Measurements from ENCODE around the gene CAVIN3. TPM values are rescaled to one million over a fixed set of nuclear protein-coding genes. Genes with fewer than 3 reads are reported as not detected.

Gene CAVIN3
- total RNA-seq, 1 experiment from 2014 or later = 18.6 TPM

GRCh38 chr11:6273188-6273587 lies 47.1 kb downstream of the CAVIN3 start:
- TF ChIP-seq EGR1 (IDR thresholded peaks at IDR 0.05; ENCODE audit: low read depth) = no peak
- no peak for TF ChIP-seq REST (IDR thresholded peaks at IDR 0.05; ENCODE audit: low read depth)
- no peak for TF ChIP-seq ZFX (IDR thresholded peaks at IDR 0.05)
- no peak for TF ChIP-seq JUND (IDR thresholded peaks at IDR 0.05)
- no peak for TF ChIP-seq ZBTB33 (IDR thresholded peaks at IDR 0.05; ENCODE audit: extremely low read depth, insufficient replicate concordance, low read length)
- TF ChIP-seq POLR2A (IDR thresholded peaks at IDR 0.05; ENCODE audit: borderline replicate concordance, extremely low read depth, insufficient read depth, insufficient read length) = no peak
- no peak for TF ChIP-seq FOSL1 (IDR thresholded peaks at IDR 0.05; ENCODE audit: low read depth)
- TF ChIP-seq SIN3A (IDR thresholded peaks at IDR 0.05; ENCODE audit: low read depth) = no peak
- TF ChIP-seq ELF1 (IDR thresholded peaks at IDR 0.05; ENCODE audit: borderline replicate concordance, low read depth) = no peak
- no peak for TF ChIP-seq POLR2AphosphoS5 (IDR thresholded peaks at IDR 0.05; ENCODE audit: low read depth, low read length)
- no peak for TF ChIP-seq SP1 (IDR thresholded peaks at IDR 0.05; ENCODE audit: low read depth)
- TF ChIP-seq CTCF (IDR thresholded peaks at IDR 0.05 in 2 of 3, conservative IDR thresholded peaks at IDR 0.05 in 1 of 3; ENCODE audit: borderline replicate concordance in 1 of 3, insufficient read depth in 1 of 3, low read depth in 2 of 3, low read length in 2 of 3) = no peak
- no peak for TF ChIP-seq ATF3 (IDR thresholded peaks at IDR 0.05)
- TF ChIP-seq YY1 (IDR thresholded peaks at IDR 0.05; ENCODE audit: extremely low read depth, insufficient replicate concordance, low read depth, low read length) = no peak
- no peak for TF ChIP-seq RAD21 (IDR thresholded peaks at IDR 0.05; ENCODE audit: low read depth)
- Histone ChIP-seq H3K79me2 (ENCODE audit: insufficient read depth, low read length) (no peaks in the 10 kb centered on the region), H3K9ac (ENCODE audit: low read length) (no peak overlapping the region), H3K9me2 (ENCODE audit: insufficient read depth) (no peaks in the 10 kb centered on the region), H3K36me3 (ENCODE audit: control insufficient read depth in 1 of 2, insufficient read depth in 2 of 2, low read length in 2 of 2) (no peaks in the 10 kb centered on the region), H4K20me1 (ENCODE audit: insufficient read depth) (no peaks in the 10 kb centered on the region), H3K9me3 (ENCODE audit: control insufficient read depth in 1 of 2, insufficient read depth in 1 of 2, low read depth in 1 of 2, low read length in 2 of 2) (no peaks in the 10 kb centered on the region), H3K4me2 (ENCODE audit: low read length) (no peak overlapping the region), H3K27me3 (ENCODE audit: insufficient read depth, low read length) (peaks cover 4% of the 10 kb centered on the region; the same call in 1 of the 2 replicates), H3K4me1 (ENCODE audit: control insufficient read depth in 1 of 2, insufficient read depth in 2 of 2, low read length in 2 of 2) (no peaks in the 10 kb centered on the region), H3K27ac (ENCODE audit: low read depth, low read length) (no peak overlapping the region), H2AFZ (ENCODE audit: low read depth, low read length, poor library complexity, severe bottlenecking) (no peak overlapping the region), H3K4me3 (replicated peaks in 1 of 2; ENCODE audit: low read depth in 1 of 2, low read length in 2 of 2) (no peak overlapping the region)
- no TSS peak for BruUV-seq (replicated peaks)
- no peak for DNase-seq (ENCODE audit: low read depth, low spot score)
- no peak for ATAC-seq
- RAD21 ChIA-PET (ENCODE audit: low non-redundant PET in 1 of 2, low total read pairs in 2 of 2, uncharacterized antibody in 2 of 2, unreplicated experiment in 2 of 2) = no interaction called here
- intact Hi-C loops (cut with micrococcal nuclease) = no loop called here
- POLR2A ChIA-PET = interaction anchor here (0.5 kb wide), 1 partner anchor 14 kb away, joined by 5 read pairs; no protein-coding TSS in a partner anchor
- CTCF ChIA-PET = interaction anchor here (1.2 to 1.3 kb wide), 2 partner anchors 9 to 22 kb away, joined by 6 read pairs; no protein-coding TSS in a partner anchor

Measured in HCT116 (cell line).